NCI-H2196 treated with DMSO at 0.1 percent for 48 hours (cell line): ENCODE measurements around the gene AGPS.

Experiments used
- DNase-seq: peaks from one replicate; lab custom pipeline; 2025; ENCODE audit not compliant: unreplicated experiment; lab: John Stamatoyannopoulos, UW

The AGPS gene

DNA sequence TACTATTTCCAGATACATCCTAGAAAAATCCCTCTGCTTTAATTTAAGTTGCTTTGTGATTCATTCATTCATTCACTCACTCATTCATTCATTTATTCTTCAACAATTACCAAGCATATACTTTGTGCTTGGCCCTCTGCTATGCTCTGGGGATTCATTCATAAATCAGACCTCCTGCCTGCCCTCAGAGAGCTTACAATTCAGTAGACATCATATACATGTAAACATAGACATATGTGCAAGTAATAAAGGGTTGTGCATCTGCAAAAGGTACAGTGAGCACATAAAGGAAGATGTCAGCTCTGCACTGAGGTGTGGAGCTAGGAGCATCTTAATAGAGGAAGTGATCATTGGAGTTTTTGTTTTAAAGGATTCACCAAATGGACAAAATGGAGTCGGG lies 189.4 kb downstream of the AGPS start:
- DNase-seq, result no peak

DNA sequence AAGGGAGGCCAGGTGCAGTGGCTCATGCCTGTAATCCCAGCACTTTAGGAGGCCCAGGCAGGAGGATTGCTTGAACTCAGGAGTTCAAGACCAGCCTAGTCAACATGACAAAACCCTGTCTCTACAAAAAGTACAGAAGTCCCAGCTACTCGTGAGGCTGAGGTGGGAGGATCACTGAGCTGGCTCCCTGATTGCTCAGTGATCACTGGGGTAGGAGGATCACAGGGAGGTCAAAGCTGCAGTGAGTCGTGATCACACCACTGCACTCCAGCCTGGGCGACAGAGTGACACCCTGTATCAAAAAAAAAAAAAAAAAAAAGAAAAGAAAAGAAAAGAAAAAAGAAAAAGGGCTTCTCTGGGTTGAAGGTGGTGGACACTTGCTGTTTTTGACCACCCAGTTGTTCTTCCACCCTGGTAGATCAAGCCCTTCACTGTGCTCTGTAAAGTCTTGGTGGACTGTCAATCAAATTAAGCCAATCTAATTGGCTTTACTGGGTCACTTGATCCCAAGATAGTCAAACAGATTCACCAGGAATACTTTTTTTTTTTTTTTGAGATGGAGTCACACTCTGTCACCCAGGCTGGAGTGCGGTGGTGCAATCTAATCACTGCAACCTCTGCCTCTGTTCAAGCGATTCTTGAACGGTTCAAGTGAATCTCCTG lies 191.6 kb downstream of the AGPS start:
- no peak for DNase-seq

DNA sequence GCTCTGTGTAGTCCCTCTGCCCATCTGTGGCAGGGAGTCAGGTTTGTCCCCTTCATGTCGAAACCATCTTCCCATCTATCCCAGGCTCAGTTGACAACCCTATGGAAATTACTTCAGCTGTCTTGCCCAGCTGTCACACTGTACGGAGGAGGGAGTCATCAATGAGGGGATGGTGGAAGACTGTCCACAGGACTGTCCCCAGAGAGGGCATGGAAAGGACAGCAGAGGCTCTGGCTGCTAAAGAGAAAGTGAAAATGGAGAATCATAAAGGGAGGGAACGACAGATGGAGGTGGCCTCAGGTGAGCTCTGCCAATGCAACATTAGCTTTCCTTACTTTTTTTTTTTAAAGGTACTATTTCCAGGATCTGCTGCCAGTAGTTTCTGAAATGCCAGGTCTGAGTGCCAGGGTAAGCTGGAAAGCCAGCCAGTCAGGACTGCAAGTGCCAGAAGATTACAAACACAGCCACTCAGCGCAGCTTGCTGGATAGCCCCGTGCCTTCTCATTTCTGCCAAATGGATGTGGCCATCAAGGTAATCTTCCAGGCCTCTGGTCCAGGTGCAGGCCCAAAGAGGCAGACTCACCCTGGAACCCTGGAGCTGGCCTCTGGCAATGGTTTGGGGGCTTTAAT lies 192.8 kb downstream of the AGPS start:
- DNase-seq, result no peak

DNA sequence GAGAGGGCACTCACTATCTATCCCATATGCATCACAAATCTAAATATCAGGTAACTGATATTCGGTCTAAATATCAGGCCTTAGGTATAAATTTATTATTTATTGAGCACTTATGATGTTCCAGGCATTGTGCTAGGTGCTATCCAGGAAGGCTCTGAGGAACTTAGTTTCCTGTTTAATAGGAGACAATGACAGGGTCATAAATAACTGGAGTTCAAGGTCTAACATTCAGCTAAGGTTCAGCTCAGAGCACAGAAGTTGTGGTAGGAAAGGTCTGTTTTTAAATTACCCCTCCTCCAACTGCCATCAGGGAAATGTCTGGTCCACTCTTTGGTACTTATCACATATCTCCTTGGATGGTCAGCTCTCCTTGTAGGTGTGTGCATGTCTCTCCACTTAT lies 193.6 kb downstream of the AGPS start:
- no peak for DNase-seq

DNA sequence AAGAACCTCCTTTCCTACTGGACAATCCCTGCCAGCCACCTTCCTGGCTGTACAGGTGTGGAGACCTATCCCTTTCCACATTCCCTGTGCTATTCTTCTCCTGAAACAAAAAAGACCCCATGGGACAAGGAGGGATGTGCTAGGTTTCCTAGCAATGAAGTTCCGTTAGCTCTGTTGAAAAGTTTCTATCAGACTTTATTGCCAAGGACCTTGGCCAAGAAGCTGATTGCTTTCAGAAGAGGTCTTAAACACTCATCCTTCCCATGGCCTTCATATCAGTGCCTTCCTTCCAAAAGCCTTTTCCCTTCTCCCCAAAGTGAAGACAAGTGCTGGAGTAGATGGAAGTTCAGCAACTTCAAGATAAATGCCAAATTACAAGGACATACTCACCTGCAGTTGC lies 194.8 kb downstream of the AGPS start:
- no peak for DNase-seq

DNA sequence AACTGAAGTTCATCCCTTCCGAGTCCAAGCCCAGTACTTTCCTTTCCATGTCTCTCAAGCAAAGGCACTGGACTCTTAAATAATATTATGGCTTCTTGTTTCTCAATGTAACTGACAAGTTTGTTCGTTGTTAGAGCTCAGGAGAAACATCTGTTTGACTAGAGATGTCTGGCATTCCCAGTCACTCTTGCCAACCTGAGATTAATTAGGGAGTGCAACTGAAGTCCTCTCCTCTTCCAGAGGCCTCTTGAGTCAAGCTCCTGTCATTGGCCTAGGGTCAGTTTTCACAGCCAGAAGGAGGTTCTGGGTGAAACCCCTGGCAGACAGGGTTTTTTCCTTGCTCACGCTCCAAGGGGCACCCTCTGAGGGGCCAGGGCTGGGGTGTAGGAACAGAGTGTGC lies 196.1 kb downstream of the AGPS start:
- DNase-seq, result no peak

DNA sequence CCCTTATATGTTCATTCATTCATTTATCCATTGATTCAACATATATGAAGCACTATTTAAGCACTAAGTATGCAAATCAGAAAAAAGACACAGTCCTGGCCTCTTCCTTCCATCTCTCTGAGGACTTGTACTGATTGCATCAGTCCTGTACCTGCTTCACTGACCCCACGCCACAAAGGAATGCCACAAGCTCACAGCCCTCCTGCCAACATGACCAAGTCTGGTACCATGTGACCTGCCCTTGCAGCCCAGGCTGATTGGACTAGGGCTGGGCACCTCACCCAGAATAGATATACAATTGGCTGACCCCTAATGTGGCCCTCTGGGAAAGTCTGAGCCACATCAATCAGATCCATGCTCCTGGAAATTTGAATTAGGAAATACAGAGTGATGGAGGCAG lies 196.6 kb downstream of the AGPS start:
- DNase-seq, result no peak

DNA sequence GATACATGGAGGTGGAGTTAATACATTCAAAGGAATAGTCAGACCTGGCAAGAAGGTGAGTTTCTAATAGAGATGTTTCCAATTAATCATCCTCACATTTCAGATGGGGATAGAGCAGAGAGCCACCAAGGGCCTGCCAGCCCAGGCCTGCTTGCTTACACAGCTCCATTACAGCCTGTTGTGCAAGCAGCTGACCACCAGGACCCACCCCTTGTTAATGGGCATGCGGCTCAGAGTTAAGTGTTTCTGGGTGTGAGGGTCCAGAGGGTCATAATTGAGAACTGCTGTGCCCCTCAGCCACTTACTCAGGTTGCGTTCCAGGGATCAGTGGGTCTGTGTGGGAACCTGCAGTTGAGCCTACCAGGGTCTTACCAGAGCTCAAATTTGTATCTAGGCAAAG lies 199.8 kb downstream of the AGPS start:
- DNase-seq, result no peak

DNA sequence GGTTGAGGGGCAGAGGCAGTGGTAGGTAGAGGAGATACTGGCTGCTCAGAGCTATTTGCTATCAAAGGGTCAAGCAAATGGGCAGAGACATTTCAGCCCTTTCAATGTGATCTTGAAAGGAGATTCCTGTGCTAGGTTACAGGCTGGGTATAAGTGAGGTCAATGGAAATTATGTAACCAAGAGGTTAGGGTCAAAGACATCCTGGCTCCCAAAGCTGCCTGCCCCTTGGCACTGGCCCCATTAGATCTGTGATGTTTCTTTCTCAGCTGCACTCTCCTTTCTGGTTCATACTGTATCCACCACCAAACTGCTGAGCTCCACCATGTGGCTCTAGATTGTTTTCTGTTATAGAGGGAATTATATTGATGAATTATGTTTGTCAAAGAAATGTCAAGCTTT lies 200.4 kb downstream of the AGPS start:
- no peak for DNase-seq

DNA sequence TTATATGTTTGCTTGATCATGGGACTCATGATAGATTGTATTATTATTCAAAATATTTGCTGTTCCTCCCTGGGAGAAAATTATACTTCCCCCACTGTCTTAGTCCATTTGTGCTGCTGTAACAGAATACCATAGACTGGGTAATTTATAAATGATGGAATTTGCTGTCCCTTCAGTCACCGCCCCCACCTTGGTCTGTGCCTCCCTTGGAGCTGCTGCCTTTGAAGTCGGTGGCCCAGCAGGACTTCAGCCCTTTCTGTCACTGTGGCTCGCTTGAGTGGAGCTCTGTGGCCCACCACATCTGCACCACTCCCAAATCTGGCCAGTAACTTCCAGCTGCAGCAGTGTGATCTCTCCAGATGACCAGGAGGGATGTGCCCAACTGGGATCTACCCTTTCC lies 200.8 kb downstream of the AGPS start:
- DNase-seq, result no peak
